Panc1 (cell line): ENCODE data around the gene PLCD3. TPM values are rescaled to one million over a fixed set of nuclear protein-coding genes. Genes with fewer than 3 reads are reported as not detected.

Experiments
- ATAC-seq: fragments of 200-7000 bp; cut with Tn5 transposase; 2 replicates; pipeline ENCODE4 v1.9.1; 2020; ENCODE audit warnings: mild to moderate bottlenecking, moderate library complexity
- BruUV-seq: library from RNA; stranded (reverse); fragments of 400-500 nt; replicated peaks from 2 replicates; lab custom pipeline; 2021; lab: Mats Ljungman, UMichigan
- CTCF ChIA-PET: fragments of 300-600 bp; sonication (Branson Sonifier 250); formaldehyde crosslinking; loops from one replicate; lab custom pipeline; 2022; ENCODE audit warnings: antibody characterized with exemption; lab: Charles Lee
- POLR2A ChIA-PET: fragments of 300-600 bp; sonication (Branson Sonifier 250); formaldehyde crosslinking; loops from one replicate; lab custom pipeline; 2022; ENCODE audit warnings: antibody characterized with exemption; lab: Charles Lee
- DNase-seq: peaks from one replicate; pipeline ENCODE4 v3.0.0-alpha.2; 2010; ENCODE audit warnings: low read depth, low spot score
- H3K27ac ChIP-seq: 2 replicates; pipeline ENCODE4 v1.5.1; 2011; ENCODE audit warnings: mild to moderate bottlenecking, low read length, inconsistent platforms
- H3K27me3 ChIP-seq: fragments of 200-500 bp; sonication (Bioruptor generic); 2 replicates; pipeline ENCODE4 v1.6.0; 2014; ENCODE audit warnings: low read length, inconsistent platforms; ENCODE audit not compliant: control insufficient read depth, insufficient read depth
- H3K36me3 ChIP-seq: fragments of 200-500 bp; sonication (Bioruptor generic); 2 replicates; pipeline ENCODE4 v1.5.1; 2014; ENCODE audit warnings: inconsistent platforms, mild to moderate bottlenecking, low read length, moderate library complexity; ENCODE audit not compliant: control insufficient read depth, insufficient read depth
- H3K4me1 ChIP-seq: 2 replicates; pipeline ENCODE4 v1.5.1; 2011; ENCODE audit warnings: inconsistent platforms, mild to moderate bottlenecking, low read length, moderate library complexity; ENCODE audit not compliant: control insufficient read depth, insufficient read depth
- H3K4me3 ChIP-seq, 2 experiments: 2 replicates each; pipeline ENCODE4 v1.5.1; 2011 to 2012; ENCODE audit warnings: low read depth in 2 of 2, low read length in 2 of 2, mild to moderate bottlenecking in 2 of 2, inconsistent platforms in 1 of 2, moderate library complexity in 1 of 2
- H3K9me3 ChIP-seq: fragments of 200-500 bp; sonication (Bioruptor generic); 2 replicates; pipeline ENCODE4 v1.5.1; 2014; ENCODE audit warnings: low read depth, mild to moderate bottlenecking, inconsistent platforms, low read length, moderate library complexity; ENCODE audit not compliant: control insufficient read depth, insufficient read depth
- POLR2AphosphoS5 ChIP-seq: IDR thresholded peaks from 2 replicates; pipeline ENCODE4 v1.6.1; 2012; ENCODE audit warnings: mild to moderate bottlenecking, low read depth, low read length, moderate library complexity
- REST ChIP-seq, 2 experiments: IDR thresholded peaks; 2 replicates each; pipeline ENCODE4 v1.6.1; 2011 to 2012; ENCODE audit warnings: low read depth in 2 of 2, control low read depth in 1 of 2, low read length in 1 of 2, mild to moderate bottlenecking in 1 of 2, moderate library complexity in 1 of 2; ENCODE audit not compliant: insufficient read depth in 1 of 2
- SIN3A ChIP-seq: IDR thresholded peaks from 2 replicates; pipeline ENCODE4 v1.6.1; 2012; ENCODE audit warnings: low read depth, mild to moderate bottlenecking, low read length, moderate library complexity, borderline replicate concordance; ENCODE audit not compliant: insufficient read depth
- TCF7L2 ChIP-seq: IDR thresholded peaks from 2 replicates; pipeline ENCODE4 v1.6.1; 2011; ENCODE audit warnings: mild to moderate bottlenecking, low read depth, low read length, inconsistent platforms
- in situ Hi-C: cut with HindIII; loops from 2 replicates; pipeline ENCODE4 v1.10.0; 2016; ENCODE audit warnings: low sequenced_read_pairs, low pct_unique_long_range_greater_than_20kb
- intact Hi-C: fragments of 100-400 bp; cut with micrococcal nuclease; formaldehyde crosslinking; loops from one replicate; pipeline ENCODE4 v1.10.0; 2022; ENCODE audit not compliant: unreplicated experiment
- total RNA-seq: library from RNA; stranded (reverse); gene quantifications from one replicate; pipeline ENCODE4 v1.2.1, GENCODE V29; 2021; ENCODE audit not compliant: unreplicated experiment
- TF ChIP-seq, protein P1 (sequence below): fragments of 450-650 bp; IDR thresholded peaks from 2 replicates; pipeline ENCODE4 v1.5.1; 2017; ENCODE audit warnings: mild to moderate bottlenecking

PLCD3 gene
- total RNA-seq, 1 experiment from 2014 or later: 125 TPM

GRCh38 chr17:45106582-45106981, 25.7 kb downstream of the PLCD3 start:
- peaks cover 13% of the 10 kb centered on the region for H3K4me1 ChIP-seq
- H3K9me3 ChIP-seq: no peaks in the 10 kb centered on the region
- POLR2A ChIA-PET: no interaction called here
- TF ChIP-seq REST (IDR thresholded peaks at IDR 0.05; ENCODE audit: insufficient read depth in 1 of 2, low read depth in 2 of 2, low read length in 1 of 2) (no peak), TCF7L2 (no peak), POLR2AphosphoS5 (no peak), SIN3A (no peak)
- TF ChIP-seq, protein P1, sequence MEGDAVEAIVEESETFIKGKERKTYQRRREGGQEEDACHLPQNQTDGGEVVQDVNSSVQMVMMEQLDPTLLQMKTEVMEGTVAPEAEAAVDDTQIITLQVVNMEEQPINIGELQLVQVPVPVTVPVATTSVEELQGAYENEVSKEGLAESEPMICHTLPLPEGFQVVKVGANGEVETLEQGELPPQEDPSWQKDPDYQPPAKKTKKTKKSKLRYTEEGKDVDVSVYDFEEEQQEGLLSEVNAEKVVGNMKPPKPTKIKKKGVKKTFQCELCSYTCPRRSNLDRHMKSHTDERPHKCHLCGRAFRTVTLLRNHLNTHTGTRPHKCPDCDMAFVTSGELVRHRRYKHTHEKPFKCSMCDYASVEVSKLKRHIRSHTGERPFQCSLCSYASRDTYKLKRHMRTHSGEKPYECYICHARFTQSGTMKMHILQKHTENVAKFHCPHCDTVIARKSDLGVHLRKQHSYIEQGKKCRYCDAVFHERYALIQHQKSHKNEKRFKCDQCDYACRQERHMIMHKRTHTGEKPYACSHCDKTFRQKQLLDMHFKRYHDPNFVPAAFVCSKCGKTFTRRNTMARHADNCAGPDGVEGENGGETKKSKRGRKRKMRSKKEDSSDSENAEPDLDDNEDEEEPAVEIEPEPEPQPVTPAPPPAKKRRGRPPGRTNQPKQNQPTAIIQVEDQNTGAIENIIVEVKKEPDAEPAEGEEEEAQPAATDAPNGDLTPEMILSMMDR: no peak
- no peak overlapping the region for H3K4me3 ChIP-seq
- no TSS peak for BruUV-seq
- H3K27ac ChIP-seq: no peak overlapping the region
- H3K36me3 ChIP-seq: no peaks in the 10 kb centered on the region
- intact Hi-C loops: no loop called here
- ATAC-seq (no peak), DNase-seq (no peak)
- in situ Hi-C loops: no loop called here
- H3K27me3 ChIP-seq: no peaks in the 10 kb centered on the region
- CTCF ChIA-PET: interaction anchor here (0.6 kb wide), 1 partner anchor 27 kb away, joined by 11 read pairs; no protein-coding TSS in a partner anchor

GRCh38 chr17:45106096-45106495, 26.2 kb downstream of the PLCD3 start:
- POLR2A ChIA-PET: no interaction called here
- ATAC-seq: no peak
- in situ Hi-C loops (no loop called here), intact Hi-C loops (no loop called here)
- Histone ChIP-seq H3K4me3 (no peak overlapping the region), H3K27me3 (no peaks in the 10 kb centered on the region), H3K27ac (no peak overlapping the region), H3K4me1 (peaks cover 10% of the 10 kb centered on the region), H3K9me3 (no peaks in the 10 kb centered on the region), H3K36me3 (no peaks in the 10 kb centered on the region)
- BruUV-seq: no TSS peak
- TF ChIP-seq, protein P1: no peak
- TF ChIP-seq SIN3A (no peak), TCF7L2 (no peak), REST (IDR thresholded peaks at IDR 0.05; ENCODE audit: insufficient read depth in 1 of 2, low read depth in 2 of 2, low read length in 1 of 2) (no peak), POLR2AphosphoS5 (no peak)
- DNase-seq: no peak
- CTCF ChIA-PET: interaction anchor here (0.6 kb wide), 1 partner anchor 27 kb away, joined by 11 read pairs; no protein-coding TSS in a partner anchor
